Kidney (tissue), 14 donors: ENCODE measurements around the gene ANKZF1. TPM values are rescaled to one million over a fixed set of nuclear protein-coding genes. Genes with fewer than 3 reads are reported as not detected.

ENCODE experiments used
- DNase-seq, 5 donors: peaks; one replicate each; pipeline ENCODE4 v3.0.0-alpha.2; 2013 to 2020
- FAIRE-seq: peaks from 2 replicates; lab custom pipeline; 2012; peaks lifted over from hg19 to GRCh38; lab: Jason Lieb, UNC
- H3K27ac ChIP-seq, 2 donors: one replicate each; pipeline ENCODE4 v1.7.0; 2013; ENCODE audit warnings: low read depth in 2 of 2, low read length in 2 of 2, inconsistent platforms in 1 of 2
- H3K27me3 ChIP-seq: one replicate; pipeline ENCODE4 v1.7.1; 2013; ENCODE audit warnings: low read length, inconsistent platforms; ENCODE audit not compliant: control insufficient read depth, insufficient read depth
- H3K36me3 ChIP-seq, 3 donors: one replicate each; pipeline versions ENCODE4 v1.7.0 to v1.7.1; 2013; ENCODE audit warnings: low read length in 3 of 3, control low read depth in 1 of 3, inconsistent platforms in 1 of 3; ENCODE audit not compliant: insufficient read depth in 3 of 3, control insufficient read depth in 2 of 3
- H3K4me1 ChIP-seq, 3 donors: one replicate each; pipeline versions ENCODE4 v1.7.0 to v1.7.1; 2013; ENCODE audit warnings: low read length in 3 of 3, inconsistent platforms in 1 of 3, low read depth in 1 of 3; ENCODE audit not compliant: control insufficient read depth in 2 of 3, insufficient read depth in 2 of 3
- H3K4me3 ChIP-seq, 3 donors: one replicate each; pipeline versions ENCODE4 v1.7.0 to v1.8.1; 2013; ENCODE audit warnings: low read length in 3 of 3, control low read depth in 1 of 3, inconsistent platforms in 1 of 3
- H3K9ac ChIP-seq, 3 donors: one replicate each; pipeline versions ENCODE4 v1.7.0 to v1.7.1; 2013; ENCODE audit warnings: low read length in 3 of 3, control low read depth in 1 of 3, inconsistent platforms in 1 of 3
- H3K9me3 ChIP-seq, 3 donors: one replicate each; pipeline versions ENCODE4 v1.7.0 to v1.7.1; 2013; ENCODE audit warnings: low read length in 3 of 3, control low read depth in 1 of 3, inconsistent platforms in 1 of 3; ENCODE audit not compliant: control insufficient read depth in 2 of 3, insufficient read depth in 1 of 3
- CTCF ChIP-seq: IDR thresholded peaks from 3 replicates; pipeline ENCODE4 v1.5.1; 2012; ENCODE audit warnings: mild to moderate bottlenecking, moderate library complexity, borderline replicate concordance; ENCODE audit not compliant: insufficient read depth; ENCODE audit errors: extremely low read depth
- intact Hi-C: fragments of 100-400 bp; cut with DNase I; formaldehyde crosslinking; loops from one replicate; pipeline ENCODE4 v1.11.1; 2022
- polyA plus RNA-seq: library from polyadenylated mRNA; stranded (reverse); fragments of 350-450 nt; fragmentation: Illumina TruSeq; extraction: RNeasy Lipid Tissue Mini Kit (QIAGEN cat#74804); gene quantifications from one replicate; pipeline ENCODE4 v1.2.3, GENCODE V29; 2014; ENCODE audit warnings: low read depth, low replicate concordance; ENCODE audit not compliant: insufficient read depth
- total RNA-seq: library from RNA; stranded (reverse); fragmentation: NEBNext Ultra II Directional; extraction: Animal tissue kit (Norgen Biotek cat#: 25700); gene quantifications from one replicate; pipeline ENCODE4 v1.2.1, GENCODE V29; 2021
- donor health status: control.
- donor health status: control.
- donor health status: control.
- donor health status: control.
- donor health status: control.
- donor health status: DM: yes; HTN: yes; CAD: no.
- donor health status: Normal renal cell carcinoma (clear cell type).

Gene ANKZF1
- total and polyA plus RNA-seq, 2 donors from 2014 or later, result 26.6 to 48.9 TPM

GRCh38 chr2:219225350-219225749, 4.3 kb upstream of the ANKZF1 start:
- no peaks in the 10 kb centered on the region for H3K27me3 ChIP-seq
- no peak for DNase-seq
- TF ChIP-seq CTCF, result no peak
- H3K4me1 ChIP-seq, result peaks cover 0 to 15% (median 11%) of the 10 kb centered on the region in 3 donors
- FAIRE-seq, result no peak
- H3K27ac ChIP-seq, result no peak overlapping the region
- no peak overlapping the region for H3K9ac ChIP-seq
- H3K9me3 ChIP-seq, result no peaks in the 10 kb centered on the region
- peaks cover 11 to 58% (median 38%) of the 10 kb centered on the region in 3 donors for H3K36me3 ChIP-seq
- intact Hi-C loops, result no loop called here
- no peak overlapping the region for H3K4me3 ChIP-seq

- DNase-seq (no peak), FAIRE-seq (no peak)
- peak overlapping the region; percentile 9 to 100 (median 99) for H3K9ac ChIP-seq
- H3K27me3 ChIP-seq, result no peaks in the 10 kb centered on the region
- no peak for TF ChIP-seq CTCF
- no peaks in the 10 kb centered on the region for H3K9me3 ChIP-seq
- intact Hi-C loops, result no loop called here
- peaks cover 18 to 46% (median 34%) of the 10 kb centered on the region in 3 donors for H3K36me3 ChIP-seq
- H3K4me3 ChIP-seq, result peak overlapping the region; percentile 58 to 98 (median 75)
- H3K4me1 ChIP-seq, result peaks cover 0 to 17% (median 11%) of the 10 kb centered on the region in 3 donors
- H3K27ac ChIP-seq, result peak overlapping the region in 1 of 2 donors; percentile 91
Observed at GRCh38 chr2:219228041-219228910, 1.3 kb upstream of the ANKZF1 start.

- H3K27me3 ChIP-seq, result no peaks in the 10 kb centered on the region
- DNase-seq (peak in 1 of 5 donors; percentile 89), FAIRE-seq (no peak)
- peaks cover 14 to 46% (median 28%) of the 10 kb centered on the region in 3 donors for H3K36me3 ChIP-seq
- no peaks in the 10 kb centered on the region for H3K9me3 ChIP-seq
- H3K4me3 ChIP-seq, result peak overlapping the region; percentile 58 to 98 (median 75)
- intact Hi-C loops, result no loop called here
- H3K4me1 ChIP-seq, result peaks cover 0 to 17% (median 11%) of the 10 kb centered on the region in 3 donors
- peak overlapping the region; percentile 91 to 96 for H3K27ac ChIP-seq
- no peak for TF ChIP-seq CTCF
- H3K9ac ChIP-seq, result peak overlapping the region; percentile 9 to 100 (median 99)
Observed at GRCh38 chr2:219228911-219229304, 698 bp upstream of the ANKZF1 start.
